Measurements from ENCODE around the gene KCNH2. TPM values are rescaled to one million over a fixed set of nuclear protein-coding genes. Genes with fewer than 3 reads are reported as not detected.
"Not testable (repeated sequence)": the region's sequence is repeated elsewhere in the genome, so short reads cannot be mapped to it uniquely, and the experiment has no call there.

The KCNH2 gene, protein sequence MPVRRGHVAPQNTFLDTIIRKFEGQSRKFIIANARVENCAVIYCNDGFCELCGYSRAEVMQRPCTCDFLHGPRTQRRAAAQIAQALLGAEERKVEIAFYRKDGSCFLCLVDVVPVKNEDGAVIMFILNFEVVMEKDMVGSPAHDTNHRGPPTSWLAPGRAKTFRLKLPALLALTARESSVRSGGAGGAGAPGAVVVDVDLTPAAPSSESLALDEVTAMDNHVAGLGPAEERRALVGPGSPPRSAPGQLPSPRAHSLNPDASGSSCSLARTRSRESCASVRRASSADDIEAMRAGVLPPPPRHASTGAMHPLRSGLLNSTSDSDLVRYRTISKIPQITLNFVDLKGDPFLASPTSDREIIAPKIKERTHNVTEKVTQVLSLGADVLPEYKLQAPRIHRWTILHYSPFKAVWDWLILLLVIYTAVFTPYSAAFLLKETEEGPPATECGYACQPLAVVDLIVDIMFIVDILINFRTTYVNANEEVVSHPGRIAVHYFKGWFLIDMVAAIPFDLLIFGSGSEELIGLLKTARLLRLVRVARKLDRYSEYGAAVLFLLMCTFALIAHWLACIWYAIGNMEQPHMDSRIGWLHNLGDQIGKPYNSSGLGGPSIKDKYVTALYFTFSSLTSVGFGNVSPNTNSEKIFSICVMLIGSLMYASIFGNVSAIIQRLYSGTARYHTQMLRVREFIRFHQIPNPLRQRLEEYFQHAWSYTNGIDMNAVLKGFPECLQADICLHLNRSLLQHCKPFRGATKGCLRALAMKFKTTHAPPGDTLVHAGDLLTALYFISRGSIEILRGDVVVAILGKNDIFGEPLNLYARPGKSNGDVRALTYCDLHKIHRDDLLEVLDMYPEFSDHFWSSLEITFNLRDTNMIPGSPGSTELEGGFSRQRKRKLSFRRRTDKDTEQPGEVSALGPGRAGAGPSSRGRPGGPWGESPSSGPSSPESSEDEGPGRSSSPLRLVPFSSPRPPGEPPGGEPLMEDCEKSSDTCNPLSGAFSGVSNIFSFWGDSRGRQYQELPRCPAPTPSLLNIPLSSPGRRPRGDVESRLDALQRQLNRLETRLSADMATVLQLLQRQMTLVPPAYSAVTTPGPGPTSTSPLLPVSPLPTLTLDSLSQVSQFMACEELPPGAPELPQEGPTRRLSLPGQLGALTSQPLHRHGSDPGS
- 0.36 and 0.37 TPM in 2 replicates for total RNA-seq

DNA sequence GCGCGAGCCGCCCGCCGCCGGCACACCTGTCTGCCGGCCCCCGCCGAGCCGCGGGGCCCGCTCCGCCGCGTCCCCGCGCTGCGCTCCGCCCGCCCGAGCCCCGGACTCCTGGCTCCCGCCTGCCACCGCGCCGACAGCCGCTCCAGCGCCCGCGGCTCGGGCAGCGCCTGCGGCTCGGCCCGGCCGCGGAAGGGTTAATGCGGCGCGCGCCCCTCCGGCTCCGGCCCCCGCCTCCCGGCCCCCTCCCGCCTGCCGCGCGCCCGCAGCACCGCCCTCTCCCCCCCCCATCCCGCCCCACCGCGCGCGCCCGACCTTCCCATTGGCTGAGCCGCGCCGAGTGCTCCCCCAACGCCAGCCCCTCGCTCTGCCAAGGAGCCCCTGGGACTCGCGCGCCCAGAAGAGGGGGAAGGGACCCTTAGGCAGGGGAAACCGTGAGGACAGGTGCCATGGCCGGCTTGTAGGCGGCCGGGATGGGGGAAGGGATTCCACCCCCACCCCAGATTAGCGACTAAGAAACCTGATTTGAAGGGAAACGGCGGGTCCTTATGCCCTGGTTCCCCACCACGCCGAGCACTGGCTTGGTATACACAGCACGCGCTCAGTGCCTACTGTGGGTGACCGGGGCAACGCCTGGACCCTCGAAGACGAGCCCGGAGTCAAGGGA is at the start of gene KCNH2:
Gene KCNH2 (minus strand): TSS at position 196 of the 664 bp plus-strand sequence. CDS start 408 bp downstream, outside the sequence.
- H3K36me3 Mint-ChIP-seq (ENCODE audit: low read depth), result peaks cover 4% of the 10 kb centered on the region
- peaks cover 5% of the 10 kb centered on the region for H3K9me3 Mint-ChIP-seq
- DNase-seq, result peak; percentile 78
- H3K4me1 Mint-ChIP-seq, result peaks cover 24% of the 10 kb centered on the region
- intact Hi-C loops (cut with micrococcal nuclease), result loop anchor here (5.0 to 10.0 kb wide), 2 partner anchors 34 to 137 kb away; no protein-coding TSS in a partner anchor
- peaks cover 58% of the 10 kb centered on the region for H3K27me3 Mint-ChIP-seq
- peak within 1 kb of the TSS; percentile 85 for H3K4me3 Mint-ChIP-seq
- no peak within 1 kb of the TSS for H3K27ac Mint-ChIP-seq

DNA sequence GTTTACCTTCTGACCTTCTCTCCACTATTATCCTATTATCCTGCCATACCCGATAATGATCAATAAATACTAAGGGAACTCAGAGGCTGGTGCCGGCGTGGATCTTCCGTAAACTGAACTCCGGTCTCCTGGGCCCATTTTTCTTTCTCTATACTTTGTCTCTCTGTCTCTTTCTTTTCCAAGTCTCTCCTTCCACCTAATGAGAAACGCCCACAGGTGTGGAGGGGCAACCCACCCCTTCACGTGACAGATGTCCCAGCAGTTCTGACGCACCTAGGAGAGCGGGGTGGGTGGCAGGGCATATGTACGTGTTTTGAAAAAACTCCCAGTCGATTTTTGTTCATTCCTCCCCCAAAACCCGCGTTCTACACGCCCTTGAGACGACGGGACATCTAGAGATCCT is 49.6 kb upstream of the KCNH2 start:
- H3K9me3 Mint-ChIP-seq; H3K27me3 Mint-ChIP-seq; H3K36me3 Mint-ChIP-seq (ENCODE audit: low read depth); DNase-seq: not testable (repeated sequence)
- H3K27ac Mint-ChIP-seq, result peak overlapping the region; percentile 97
- H3K4me1 Mint-ChIP-seq, result peaks cover 24% of the 10 kb centered on the region
- H3K4me3 Mint-ChIP-seq, result peak overlapping the region; percentile 97
- intact Hi-C loops (cut with micrococcal nuclease), result loop anchor here (1.0 to 2.0 kb wide), 6 partner anchors 14 to 323 kb away; partner anchors contain the start of genes CHPF2 and TMUB1

GRCh38 chr7:151026771-151027727 is 48.9 kb upstream of the KCNH2 start:
- intact Hi-C loops (cut with micrococcal nuclease); DNase-seq; H3K9me3 Mint-ChIP-seq; H3K36me3 Mint-ChIP-seq (ENCODE audit: low read depth); H3K27me3 Mint-ChIP-seq: not testable (repeated sequence)
- Mint-ChIP-seq H3K27ac (peak overlapping the region; percentile 97), H3K4me1 (peaks cover 24% of the 10 kb centered on the region), H3K4me3 (peak overlapping the region; percentile 97)

DNA sequence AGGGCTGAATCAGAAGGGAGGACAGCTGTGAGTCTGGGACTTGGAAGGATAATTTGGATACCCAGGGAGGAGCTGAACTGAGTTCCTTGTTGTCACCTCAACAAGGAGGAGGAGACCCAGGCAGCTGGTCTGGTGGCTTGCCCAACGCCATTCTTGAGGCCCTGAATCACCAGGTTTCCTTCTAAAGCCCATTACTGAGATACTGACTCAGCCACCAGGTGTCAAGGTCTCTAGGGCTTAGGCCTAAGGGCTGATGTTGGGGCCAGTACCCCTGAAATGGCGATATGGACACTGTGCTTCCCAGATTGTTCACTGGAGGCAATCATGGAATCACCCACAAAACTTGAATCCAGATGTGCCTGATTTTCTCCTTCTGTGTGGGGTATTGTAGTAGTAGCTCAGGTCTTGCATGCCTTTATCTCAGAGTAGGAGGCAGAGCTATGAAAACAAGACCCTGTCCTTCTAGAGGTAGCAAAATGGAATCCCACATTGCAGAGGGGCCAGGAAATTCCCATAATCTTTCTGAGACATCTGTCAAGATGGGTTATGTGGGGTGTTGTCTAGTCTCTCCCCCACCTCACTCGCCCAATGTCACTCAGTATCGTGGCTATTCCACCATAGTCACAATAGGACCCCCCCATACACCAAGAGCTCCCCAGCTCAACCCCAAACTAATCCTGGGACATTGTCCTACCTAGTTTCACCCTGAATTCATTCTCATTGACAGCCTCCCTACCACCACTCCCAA is 48.0 kb upstream of the KCNH2 start:
- intact Hi-C loops (cut with micrococcal nuclease), result no loop called here
- H3K36me3 Mint-ChIP-seq (ENCODE audit: low read depth), result peaks cover 5% of the 10 kb centered on the region
- H3K4me3 Mint-ChIP-seq, result peak overlapping the region; percentile 18
- DNase-seq, result no peak
- no peaks in the 10 kb centered on the region for H3K9me3 Mint-ChIP-seq
- peaks cover 4% of the 10 kb centered on the region for H3K27me3 Mint-ChIP-seq
- peaks cover 23% of the 10 kb centered on the region for H3K4me1 Mint-ChIP-seq
- H3K27ac Mint-ChIP-seq, result no peak overlapping the region

- Mint-ChIP-seq H3K27me3 (peaks cover 18% of the 10 kb centered on the region), H3K9me3 (no peaks in the 10 kb centered on the region), H3K36me3 (ENCODE audit: low read depth) (peaks cover 4% of the 10 kb centered on the region), H3K27ac (no peak within 1 kb of the TSS), H3K4me1 (peaks cover 18% of the 10 kb centered on the region), H3K4me3 (no peak within 1 kb of the TSS)
- DNase-seq, result no peak
- intact Hi-C loops (cut with micrococcal nuclease), result no loop called here
Observed at GRCh38 chr7:151024435-151025056, 46.4 kb upstream of the KCNH2 start, which contains the start of gene ATG9B. ATG9B (minus strand) TSS chr7:151024494; CDS start chr7:151024423, 71 bp downstream.

DNA sequence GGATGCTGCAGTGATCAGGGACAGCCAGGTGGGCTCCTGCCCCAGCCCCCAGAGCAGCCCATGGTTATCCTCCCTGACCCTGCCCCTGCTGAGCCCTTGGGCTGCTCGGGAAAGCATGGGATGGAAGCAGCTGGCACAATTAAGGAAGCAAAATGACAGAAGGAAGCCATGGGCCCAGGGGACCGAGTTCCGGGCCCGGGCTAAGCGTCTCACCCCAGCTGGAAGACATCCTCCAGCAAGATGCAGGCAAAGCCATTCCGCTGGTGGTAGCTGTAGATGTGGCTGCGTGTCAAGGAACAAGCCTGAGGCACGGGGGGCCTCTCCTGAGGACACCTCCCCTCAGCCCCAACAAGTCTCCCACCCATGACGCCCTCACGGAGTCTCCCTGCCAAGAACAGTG is 45.1 kb upstream of the KCNH2 start:
- no peak for DNase-seq
- Mint-ChIP-seq H3K36me3 (ENCODE audit: low read depth) (peaks cover 4% of the 10 kb centered on the region), H3K4me1 (peaks cover 19% of the 10 kb centered on the region), H3K27me3 (peaks cover 25% of the 10 kb centered on the region), H3K4me3 (no peak overlapping the region), H3K9me3 (no peaks in the 10 kb centered on the region), H3K27ac (no peak overlapping the region)
- intact Hi-C loops (cut with micrococcal nuclease), result no loop called here

- H3K4me3 Mint-ChIP-seq, result no peak overlapping the region
- intact Hi-C loops (cut with micrococcal nuclease), result no loop called here
- no peaks in the 10 kb centered on the region for H3K9me3 Mint-ChIP-seq
Observed at GRCh38 chr7:151020231-151020630, 42.1 kb upstream of the KCNH2 start.

GRCh38 chr7:151019130-151019447 is 41.0 kb upstream of the KCNH2 start:
- Mint-ChIP-seq H3K27me3 (peaks cover 27% of the 10 kb centered on the region), H3K4me1 (peaks cover 39% of the 10 kb centered on the region), H3K9me3 (no peaks in the 10 kb centered on the region), H3K27ac (peak overlapping the region; percentile 85), H3K36me3 (ENCODE audit: low read depth) (peaks cover 11% of the 10 kb centered on the region), H3K4me3 (peak overlapping the region; percentile 75)
- intact Hi-C loops (cut with micrococcal nuclease), result loop anchor here (2.0 to 5.0 kb wide), 2 partner anchors 40 to 122 kb away; partner anchors contain the start of gene SLC4A2
- DNase-seq, result no peak

More at GRCh38 chr7:151020231-151020630, 42.1 kb upstream of the KCNH2 start:
- DNase-seq, result no peak
- H3K36me3 Mint-ChIP-seq (ENCODE audit: low read depth), result peaks cover 5% of the 10 kb centered on the region
- peak overlapping the region; percentile 29 for H3K27ac Mint-ChIP-seq
- peaks cover 27% of the 10 kb centered on the region for H3K4me1 Mint-ChIP-seq
- peaks cover 29% of the 10 kb centered on the region for H3K27me3 Mint-ChIP-seq

- intact Hi-C loops (cut with micrococcal nuclease), result loop anchor here (2.0 to 5.0 kb wide), 2 partner anchors 40 to 121 kb away; partner anchors contain the start of gene SLC4A2
- H3K4me1 Mint-ChIP-seq, result peaks cover 41% of the 10 kb centered on the region
- peaks cover 27% of the 10 kb centered on the region for H3K27me3 Mint-ChIP-seq
- H3K4me3 Mint-ChIP-seq, result peak overlapping the region; percentile 86
- no peaks in the 10 kb centered on the region for H3K9me3 Mint-ChIP-seq
- peak overlapping the region; percentile 93 for H3K27ac Mint-ChIP-seq
- DNase-seq, result peak; percentile 80
- peaks cover 11% of the 10 kb centered on the region for H3K36me3 Mint-ChIP-seq (ENCODE audit: low read depth)
Observed at GRCh38 chr7:151018421-151019129, 40.5 kb upstream of the KCNH2 start.

DNA sequence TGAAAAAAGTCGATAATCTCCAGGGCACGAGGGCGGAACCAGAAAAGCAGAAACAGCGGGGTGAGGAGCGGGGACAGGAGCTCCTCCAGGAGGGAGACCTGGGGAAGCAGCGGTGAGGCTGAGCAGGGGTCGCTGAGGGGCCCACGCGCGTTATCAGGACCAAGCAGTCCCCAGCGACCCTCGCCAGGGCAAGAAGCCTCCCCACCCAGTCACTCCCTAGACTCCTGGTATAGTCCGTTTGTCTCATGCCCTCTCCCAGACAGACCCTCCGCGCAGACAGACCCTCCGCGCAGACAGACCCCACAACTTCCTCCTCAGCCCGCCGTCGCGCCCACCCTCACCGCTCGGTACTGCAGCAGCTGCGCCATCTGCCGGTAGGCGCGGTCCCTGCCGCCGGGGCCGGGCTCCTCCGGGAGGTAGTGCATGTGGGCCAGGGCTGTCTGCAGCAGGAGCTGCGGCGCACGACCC is 39.9 kb upstream of the KCNH2 start:
- peak; percentile 95 for DNase-seq
- Mint-ChIP-seq H3K9me3 (no peaks in the 10 kb centered on the region), H3K4me3 (peak overlapping the region; percentile 86), H3K4me1 (peaks cover 43% of the 10 kb centered on the region), H3K36me3 (ENCODE audit: low read depth) (peaks cover 11% of the 10 kb centered on the region), H3K27me3 (peaks cover 27% of the 10 kb centered on the region), H3K27ac (peak overlapping the region; percentile 93)
- intact Hi-C loops (cut with micrococcal nuclease), result loop anchor here (2.0 to 5.0 kb wide), 2 partner anchors 41 to 121 kb away; partner anchors contain the start of gene SLC4A2

All from activated CD4-positive, alpha-beta T cell treated with anti-CD3 and anti-CD28 coated beads, Interleukin-2, amount 10 ng/mL, durations not matched to agents 24 days and 14 days (primary cell).